Renal pelvis (tissue), 4 donors: Measurements from ENCODE around the gene MTOR. TPM values are rescaled to one million over a fixed set of nuclear protein-coding genes. Genes with fewer than 3 reads are reported as not detected.
"Not testable (repeated sequence)": the region's sequence is repeated elsewhere in the genome, so short reads cannot be mapped to it uniquely, and the experiment has no call there.

Experiments
- DNase-seq: peaks from one replicate; pipeline ENCODE4 v3.0.0-alpha.2; 2013
- polyA plus RNA-seq, 3 donors: library from polyadenylated mRNA; unstranded; fragments of 120-200 nt; gene quantifications; one replicate each; pipeline ENCODE4 v1.2.1, GENCODE V29; 2013; ENCODE audit not compliant: insufficient read length in 3 of 3

The MTOR gene
- polyA plus RNA-seq, 3 donors, result 40.8 to 47.4 (median 47.4) TPM

DNA sequence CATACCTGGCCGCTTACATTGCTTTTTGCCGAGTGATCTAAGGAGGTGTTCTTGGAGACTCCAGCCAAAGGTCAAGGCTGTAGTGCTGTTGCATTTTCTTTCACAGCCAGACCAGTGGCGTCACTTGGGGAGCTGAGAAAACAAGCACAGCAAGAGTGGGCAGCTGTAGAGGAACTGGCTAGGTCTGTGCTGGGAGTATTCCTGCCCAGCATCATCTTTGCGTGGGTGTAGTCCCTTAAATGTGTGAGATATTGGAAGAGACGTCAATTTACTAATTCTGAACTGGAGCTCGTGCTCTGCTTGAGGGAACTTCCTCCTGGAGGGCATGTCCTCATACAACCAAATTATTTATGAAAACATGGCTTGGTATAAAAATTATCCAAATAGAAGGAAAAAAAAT lies 20.8 kb upstream of the MTOR start:
- DNase-seq, result no peak

DNA sequence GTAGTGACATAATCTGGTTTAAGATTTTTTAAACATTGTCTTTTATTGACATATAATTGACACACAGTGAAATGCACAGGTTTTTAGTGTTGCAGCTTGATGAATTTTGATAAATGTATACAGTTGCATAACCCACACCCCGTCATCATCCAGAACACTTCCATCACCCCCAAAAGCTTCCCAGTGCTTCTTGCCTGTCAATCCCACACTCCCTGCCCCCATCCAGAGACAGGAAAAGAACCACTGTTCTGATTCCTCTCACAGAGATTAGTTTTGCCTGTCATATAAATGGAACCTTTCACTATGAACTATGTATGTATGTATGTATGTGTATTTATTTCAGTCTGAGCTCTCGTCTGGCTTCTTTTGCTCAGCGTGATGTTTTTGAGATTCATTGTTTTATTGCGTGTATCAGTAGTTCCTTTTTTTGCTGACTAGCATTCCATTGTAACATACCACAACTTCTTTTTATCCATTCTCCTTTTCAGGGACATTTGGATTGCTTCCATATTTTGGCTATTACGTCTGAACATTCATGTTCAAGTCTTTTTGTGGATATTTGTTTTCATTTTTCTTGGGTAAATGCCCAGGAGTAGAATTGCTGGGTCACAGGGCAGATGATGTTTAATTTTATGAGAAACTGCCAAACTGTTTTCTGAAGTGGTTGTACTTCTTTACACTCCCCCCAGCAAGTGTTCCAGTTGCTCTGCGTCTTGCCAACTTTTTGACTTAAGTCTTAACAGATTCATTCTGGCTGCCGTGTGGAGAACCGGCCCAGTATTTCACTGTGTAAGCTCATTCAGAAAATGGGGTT lies 19.4 kb upstream of the MTOR start:
- no peak for DNase-seq

DNA sequence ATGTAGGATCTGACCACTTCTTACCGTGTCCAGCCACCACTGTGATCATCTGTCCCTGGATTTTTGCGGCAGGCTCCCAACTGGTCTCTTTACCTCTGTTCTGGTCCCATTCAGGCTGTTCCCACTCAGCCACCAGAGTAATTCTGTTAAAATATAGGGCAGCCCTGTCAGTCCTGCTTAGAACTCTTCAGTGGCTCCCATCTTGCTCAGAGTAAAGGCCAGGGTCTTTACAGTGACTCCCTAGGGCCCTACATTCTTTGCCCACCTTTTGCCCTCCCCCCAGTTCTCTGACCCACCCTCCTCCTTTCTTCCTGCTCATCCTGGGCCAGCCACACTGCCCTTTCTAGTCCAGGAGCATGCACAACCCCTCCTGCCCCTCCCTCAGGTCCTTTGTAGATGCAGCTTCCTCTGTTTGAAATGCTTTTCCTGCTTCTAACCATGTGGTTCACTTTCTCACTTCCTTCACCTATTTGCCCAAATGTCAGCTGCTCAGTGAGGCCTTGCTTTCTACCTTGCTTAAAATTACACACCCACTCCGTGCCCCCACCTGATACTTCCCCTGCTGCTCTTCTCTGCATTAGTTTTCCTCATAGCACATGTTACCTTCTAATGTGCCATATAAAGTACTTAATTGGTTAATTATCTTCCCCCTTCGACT lies 18.5 kb upstream of the MTOR start:
- DNase-seq, result no peak

DNA sequence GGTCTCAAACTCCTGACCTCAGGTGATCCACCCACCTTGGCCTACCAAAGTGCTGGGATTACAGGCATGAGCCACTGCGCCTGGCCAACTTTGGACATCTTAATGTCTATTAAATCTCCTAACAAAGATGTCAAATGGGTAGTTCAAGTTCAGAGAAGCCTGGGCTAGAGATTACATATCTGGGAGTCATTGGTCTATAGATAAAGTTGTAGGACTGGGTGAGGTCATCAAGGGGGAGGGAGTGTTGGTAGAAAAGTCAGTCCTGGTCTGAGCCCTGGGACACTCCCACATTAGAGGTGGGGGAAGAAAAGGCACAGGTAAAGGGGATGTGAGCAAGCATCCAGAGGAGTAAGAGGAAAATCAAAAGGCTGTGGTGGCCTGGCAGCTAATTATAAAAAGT lies 17.3 kb upstream of the MTOR start:
- DNase-seq, result no peak

DNA sequence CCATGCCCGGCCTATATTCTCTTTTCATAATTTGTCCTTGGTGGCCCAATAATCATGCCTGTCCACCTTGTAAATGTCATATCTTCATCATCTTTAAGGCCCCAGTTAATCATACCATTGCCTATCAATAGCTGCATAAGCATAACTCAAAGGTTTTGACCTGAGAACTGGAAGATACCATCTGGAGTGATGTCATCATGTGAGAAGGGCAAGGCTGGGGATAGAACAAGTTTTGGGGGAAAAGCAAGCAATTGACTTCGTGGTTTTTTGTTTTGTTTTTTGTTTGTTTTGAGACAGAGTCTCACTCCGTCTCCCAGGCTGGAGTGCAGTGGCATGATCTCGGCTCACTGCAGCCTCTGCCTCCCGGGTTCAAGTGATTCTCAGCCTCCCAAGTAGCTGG lies 16.8 kb upstream of the MTOR start:
- DNase-seq, result no peak

DNA sequence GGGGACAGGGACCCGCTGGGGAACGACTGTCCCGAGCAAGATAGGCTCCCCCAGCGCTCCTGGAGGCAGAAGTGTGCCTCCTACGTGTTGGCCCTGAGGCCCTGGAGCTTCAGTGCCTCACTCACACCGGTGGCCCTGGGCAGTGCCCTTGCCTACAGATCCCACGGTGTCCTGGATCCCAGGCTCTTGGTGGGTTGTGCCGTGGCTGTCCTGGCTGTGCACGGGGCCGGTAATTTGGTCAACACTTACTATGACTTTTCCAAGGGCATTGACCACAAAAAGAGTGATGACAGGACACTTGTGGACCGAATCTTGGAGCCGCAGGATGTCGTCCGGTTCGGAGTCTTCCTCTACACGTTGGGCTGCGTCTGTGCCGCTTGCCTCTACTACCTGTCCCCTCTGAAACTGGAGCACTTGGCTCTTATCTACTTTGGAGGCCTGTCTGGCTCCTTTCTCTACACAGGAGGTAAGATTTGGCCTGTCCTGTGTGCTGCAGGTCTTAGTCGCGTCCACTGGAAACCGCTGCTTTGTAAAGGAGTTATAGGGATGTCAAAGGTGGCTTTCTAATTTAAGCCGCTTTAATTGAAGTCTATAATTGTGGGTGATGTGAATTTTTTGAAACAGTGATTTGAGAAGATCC lies 11.4 kb upstream of the MTOR start:
- no peak for DNase-seq

DNA sequence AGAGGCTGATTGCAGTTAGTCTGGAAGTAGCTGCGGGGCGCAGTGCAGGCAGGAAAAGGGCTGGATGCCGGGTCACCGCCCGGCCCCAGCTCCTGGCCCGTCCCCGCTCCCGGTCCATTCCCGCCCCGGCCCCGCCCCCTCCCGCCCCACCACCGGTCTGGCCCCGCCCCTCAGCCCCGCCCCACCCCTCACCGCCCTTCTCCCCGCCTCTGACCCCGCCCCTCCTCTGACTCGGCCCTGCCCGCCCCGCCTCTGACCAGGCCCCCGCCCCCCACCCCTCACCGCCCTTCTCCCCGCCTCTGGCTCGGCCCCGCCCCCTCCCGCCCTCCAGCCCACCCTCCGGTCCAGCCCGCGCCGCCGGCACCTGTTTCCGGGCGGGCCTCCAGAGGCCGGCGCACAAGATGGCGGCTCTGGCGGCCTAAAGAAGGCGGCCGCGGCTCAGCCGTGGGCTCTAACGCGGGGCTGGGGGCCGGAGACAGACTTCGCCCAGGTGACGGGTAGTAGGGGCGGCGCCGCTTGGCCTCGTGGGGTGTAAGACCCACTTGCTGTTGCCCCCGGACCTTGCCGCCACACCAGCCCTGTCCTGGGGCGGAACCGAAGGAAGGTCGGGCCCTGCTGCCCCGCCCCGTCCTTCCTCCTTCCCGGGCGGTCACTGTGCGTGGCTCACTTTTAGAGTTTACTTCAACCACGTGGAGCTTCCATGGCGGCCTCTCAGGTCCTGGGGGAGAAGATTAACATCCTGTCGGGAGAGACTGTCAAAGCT lies 10.7 kb upstream of the MTOR start, which contains the start of gene UBIAD1:
TSS of gene UBIAD1 (plus strand) at position 367 of the 763 bp plus-strand sequence. CDS start at position 701, 334 bp downstream.
- DNase-seq, result peak; percentile 89

DNA sequence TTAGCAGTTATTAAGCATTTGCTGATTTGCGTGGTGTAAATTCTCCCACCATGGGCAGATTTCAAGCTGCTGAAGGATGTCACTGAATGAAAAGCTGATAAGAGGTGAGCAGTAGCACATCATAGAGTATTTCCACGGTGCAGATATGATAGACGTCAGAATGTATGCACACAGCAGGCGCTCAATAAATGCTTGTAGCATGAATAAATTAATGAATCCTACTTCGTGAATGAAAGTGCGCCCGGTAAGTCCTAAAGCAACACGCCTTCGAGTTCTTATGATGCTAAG lies 10.1 kb upstream of the MTOR start:
- no peak for DNase-seq

DNA sequence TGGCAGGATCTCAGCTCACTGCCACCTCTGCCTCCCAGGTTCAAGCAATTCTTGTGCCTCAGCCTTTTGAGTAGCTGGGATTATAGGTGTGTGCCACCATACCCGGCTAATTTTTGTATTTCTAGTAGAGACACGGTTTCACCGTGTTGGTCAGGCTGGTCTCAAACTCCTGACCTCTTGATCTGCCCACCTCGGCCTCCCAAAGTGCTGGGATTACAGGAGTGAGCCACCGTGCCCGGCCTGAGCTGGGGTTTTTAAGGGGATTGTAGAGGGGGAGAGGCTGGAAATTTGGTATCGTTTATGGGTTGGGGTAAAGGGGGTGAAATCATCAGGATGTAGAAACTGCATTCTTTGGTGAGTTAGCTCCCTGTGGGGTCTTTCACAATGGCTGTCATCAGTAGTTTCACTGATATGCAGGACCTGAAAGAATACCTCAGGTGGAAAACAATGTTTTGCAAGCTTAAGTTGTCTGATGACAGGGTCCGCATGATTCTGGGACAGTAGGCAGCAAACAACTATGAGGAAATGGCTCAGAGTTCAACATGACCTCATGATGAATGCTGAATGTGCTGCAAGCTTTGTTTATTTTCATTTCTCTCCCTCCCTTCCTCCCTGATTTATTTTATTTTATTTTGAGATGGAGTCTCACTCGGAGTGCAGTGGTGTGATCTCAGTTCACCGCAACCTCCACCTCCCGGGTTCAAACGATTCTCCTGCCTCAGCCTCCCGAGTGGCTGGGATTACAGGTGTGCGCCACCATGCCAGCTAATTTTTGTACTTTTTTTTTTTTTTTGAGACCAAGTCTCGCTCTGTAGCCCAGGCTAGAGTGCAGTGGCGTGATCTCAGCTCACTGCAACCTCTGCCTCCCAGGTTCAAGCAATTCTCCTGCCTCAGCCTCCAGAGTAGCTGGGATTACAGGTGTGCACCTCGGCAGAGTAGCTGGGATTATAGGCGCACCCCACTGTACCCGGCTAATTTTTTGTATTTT lies 5.3 kb upstream of the MTOR start:
- DNase-seq, result not testable (repeated sequence)

DNA sequence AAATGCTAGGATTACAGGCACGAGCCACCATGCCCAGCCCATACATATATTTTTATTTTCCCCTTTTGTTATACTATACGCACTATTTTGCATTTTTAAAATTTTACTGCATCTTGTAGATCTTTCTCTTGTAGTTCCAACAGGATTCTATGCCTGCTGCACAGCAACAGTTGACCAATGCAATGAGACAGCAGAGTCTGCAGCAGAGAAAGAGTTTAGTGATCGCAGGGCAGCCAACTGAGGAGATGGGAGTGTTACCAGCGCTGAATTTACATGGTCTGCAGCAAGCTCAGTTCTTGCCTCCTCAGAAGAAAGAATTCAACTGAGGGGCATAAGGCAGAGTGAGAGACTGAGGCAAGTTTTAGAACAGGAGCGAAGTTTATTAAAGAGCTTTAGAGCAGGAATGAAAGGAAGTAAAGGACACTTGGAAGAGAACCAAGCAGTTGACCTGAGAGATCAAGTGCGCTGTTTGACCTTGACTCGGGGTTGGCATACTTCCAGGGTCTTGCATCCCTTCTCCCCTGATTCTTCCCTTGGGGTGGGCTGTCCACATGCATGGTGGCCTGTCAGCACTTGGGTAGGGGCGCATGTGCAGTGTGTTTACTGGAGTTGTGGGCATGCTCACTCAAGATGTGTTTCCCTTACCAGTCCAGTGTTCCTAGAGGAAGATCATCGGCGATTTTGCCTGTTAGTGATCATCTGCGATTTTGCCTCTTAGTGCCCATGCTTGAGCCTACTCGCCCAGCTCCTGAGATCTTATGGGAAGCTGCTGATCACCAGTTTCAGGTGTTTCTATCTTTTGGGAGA lies 4.1 kb upstream of the MTOR start:
- DNase-seq, result no peak

DNA sequence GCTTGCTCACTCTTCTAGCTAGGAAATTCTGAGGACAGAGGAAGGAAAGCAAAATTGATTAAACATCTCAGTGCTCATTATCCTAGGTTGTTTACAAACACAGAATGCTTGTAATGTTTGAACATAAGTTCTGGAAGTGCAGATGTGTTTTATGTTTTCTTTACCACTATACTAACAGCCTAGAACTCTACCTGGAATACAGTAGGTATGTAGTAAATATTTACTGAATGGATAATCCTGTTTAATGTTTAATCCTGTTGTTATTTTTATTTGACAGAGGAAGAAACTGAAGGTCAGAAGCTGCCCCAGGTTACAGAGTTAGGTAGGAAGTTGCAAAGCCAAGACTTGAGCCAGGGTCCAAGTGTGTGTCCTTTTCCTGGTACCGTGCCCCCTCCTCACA lies 6.1 kb downstream of the MTOR start:
- no peak for DNase-seq

DNA sequence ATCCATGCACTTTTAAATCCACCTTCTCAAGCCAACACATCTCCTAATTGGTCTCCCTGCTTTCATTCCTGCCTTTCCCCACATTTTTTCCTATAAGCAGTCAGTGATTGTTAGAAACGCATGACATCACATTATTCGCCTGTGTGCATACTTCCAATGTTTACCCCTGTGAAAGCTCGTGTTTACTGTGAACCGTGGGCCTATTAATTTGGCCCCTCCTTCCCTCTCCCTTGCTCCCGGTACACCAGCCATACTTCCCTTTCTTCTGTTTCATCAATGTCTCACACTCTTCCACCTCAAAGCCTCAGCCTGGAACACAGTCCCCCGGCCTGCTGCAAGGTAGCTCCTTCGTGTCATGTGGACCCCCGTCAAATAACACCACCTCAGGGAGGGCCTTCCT lies 9.1 kb downstream of the MTOR start:
- no peak for DNase-seq

DNA sequence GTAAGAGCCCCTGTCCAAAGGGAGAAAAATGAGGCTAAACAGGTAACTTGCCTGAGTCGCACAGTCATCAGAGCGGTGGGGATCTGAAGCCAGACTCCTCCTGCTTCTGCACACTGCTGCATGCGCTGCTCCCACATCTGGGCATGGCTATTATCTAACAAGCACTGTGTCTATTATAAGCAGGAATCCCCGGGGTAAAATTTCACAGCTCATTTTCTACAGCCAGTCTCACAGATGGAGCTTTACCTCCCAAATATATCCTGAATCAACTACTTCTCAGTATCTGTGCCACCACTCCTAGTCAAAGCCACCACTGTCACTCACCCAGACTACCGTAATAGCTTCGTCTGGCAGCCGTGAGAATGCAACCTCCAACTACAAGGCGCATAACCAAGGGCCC lies 9.8 kb downstream of the MTOR start:
- DNase-seq, result no peak

DNA sequence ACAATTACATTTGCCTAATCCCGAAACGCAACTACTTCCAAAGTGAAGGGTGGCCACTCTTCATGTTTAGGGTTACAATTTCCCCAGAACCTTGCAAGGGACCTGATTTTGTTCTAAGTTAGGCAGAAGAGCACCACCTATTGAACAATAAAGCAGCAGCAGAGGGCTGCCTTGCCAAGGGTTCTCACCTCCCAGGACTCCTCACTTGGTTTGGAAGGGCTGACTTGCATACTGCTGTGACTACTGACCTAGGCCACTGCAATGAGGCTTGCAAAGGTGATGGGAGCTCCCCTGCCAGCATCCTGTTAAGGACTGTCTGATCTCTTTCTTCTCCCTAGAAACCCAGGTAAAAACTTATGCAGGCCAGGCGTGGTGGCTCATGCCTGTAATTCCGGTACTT lies 14.2 kb downstream of the MTOR start:
- no peak for DNase-seq

DNA sequence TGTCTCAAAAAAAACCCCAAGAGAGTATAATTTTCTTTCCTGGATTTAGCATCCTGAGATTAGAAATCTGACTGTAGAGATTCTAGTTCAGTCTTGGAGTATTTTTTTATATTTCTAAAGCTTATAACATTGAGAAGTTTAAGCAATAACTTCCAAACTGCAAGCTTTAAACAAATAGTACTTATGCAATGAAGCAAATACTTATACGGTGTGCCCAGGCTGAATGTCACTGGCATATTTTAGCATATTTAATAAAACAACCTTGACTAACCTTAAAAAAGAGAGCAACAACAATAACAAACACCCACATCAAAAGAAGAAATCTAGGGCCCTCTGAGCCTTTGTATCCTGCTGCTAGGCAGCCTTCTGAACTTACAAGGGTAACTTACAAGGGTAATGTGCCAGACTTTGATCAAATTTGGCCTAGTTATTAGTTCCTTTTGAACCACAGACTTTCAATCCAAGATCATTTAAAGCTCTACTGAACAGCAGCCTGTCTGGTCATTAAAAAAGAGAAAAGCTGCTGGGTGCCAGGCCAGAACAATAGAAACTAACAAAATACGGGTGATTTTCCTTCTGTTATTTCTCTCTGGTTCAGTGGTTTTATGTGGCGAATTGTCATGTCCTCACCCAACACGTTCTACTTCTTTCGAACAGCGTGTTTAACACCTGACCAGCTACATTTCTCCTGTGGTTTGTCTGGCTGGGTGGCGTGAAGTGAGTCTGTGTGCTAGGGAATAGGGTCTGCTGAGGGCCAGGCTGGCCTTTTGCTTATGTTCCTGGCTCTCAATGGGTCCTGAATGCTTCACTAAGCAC lies 16.2 kb downstream of the MTOR start:
- DNase-seq, result no peak

DNA sequence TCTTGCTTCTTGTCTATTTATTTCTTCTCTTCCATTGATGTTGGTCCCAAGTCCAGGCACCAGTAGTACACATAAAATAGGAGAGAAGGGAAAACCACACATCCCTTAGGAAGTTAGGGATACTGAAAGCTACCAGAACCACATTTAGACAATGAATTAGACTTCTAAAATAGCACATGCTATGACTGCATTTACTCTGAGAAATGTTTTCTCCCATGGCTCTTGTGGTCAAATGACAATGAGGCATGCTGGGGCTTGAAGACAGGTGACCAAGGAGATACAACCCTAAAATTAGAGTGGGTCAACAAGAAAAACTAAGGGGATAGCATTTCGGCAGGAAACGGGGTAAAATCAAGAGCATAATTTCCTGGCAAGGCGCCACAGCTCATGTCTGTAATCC lies 17.1 kb downstream of the MTOR start:
- no peak for DNase-seq

DNA sequence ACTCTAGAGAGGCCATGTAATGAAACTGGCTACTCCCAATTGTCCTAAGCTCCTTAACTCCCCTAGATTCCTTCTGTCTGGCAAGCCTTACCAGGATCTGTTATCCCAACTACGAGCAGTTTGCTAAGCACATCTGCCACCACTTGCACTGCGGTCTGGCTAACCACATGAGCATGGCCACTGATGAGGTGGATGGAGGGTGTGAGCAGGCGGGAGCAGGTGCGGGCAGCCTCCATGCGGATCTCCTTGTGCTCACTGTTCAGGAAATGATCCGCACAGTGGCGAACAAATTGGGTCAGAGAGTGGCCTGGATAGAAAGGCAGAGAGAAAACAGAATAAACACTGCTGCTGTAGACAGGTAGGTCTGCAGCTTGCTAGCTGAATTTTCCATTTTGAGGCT lies 24.0 kb downstream of the MTOR start:
- no peak for DNase-seq

DNA sequence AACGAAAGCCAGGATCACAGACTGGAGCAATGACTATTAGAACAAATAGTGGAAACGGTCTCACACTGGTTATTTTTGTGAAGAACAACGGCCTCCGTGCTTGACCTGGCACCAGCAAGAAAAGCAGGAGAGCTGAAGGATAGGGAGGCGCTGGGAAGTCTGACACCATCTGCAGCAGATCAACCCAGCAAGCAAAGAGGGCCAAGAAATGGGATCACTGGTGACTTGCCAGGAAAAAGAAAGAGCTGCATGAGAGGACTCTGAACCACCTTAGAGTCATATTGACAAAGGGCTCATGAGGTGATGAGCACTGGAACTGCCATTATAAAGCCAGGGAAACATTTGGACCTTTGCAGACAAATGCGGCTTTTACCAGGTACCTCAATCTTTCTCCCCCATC lies 25.0 kb downstream of the MTOR start:
- DNase-seq, result no peak

DNA sequence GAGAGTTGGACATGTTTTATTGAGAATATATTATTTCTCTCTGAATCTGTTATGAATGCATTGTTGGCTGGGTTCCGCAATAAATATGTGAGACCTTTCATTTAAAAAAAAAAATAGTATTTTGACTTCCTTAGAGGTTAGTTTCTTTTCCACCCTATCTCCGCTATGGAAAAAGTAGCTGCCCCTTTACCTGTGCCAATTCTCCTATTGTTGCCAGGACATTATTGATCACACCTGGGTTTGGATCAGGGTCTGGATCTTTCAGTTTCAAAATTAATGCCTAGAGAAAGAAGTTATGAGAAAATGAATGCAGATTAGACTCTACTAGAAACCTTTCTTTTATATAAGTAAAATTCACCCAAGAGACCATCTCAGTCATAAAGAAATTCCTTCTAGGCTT lies 29.1 kb downstream of the MTOR start:
- no peak for DNase-seq

DNA sequence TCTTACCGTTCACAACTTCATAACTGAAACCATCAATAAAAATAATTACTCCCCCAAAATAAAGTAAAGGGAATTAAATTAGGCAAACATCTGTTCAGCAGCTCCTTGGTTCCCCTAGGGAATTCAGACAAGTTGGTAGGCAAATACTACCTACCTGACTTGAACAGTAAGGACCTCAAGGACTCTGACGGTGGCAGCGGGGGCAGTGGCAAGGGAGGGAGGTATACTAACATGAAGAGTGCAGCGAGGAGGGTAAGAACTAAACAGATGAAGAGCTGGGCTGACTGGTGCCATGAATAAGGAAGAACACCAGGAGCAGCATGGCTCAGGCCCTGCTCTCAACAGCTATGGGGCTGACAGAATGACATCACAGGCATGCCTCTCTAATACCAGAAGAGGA lies 33.1 kb downstream of the MTOR start:
- DNase-seq, result no peak
